Fibroblast of the aortic adventitia (primary cell): ENCODE data around the gene CR1. TPM values are rescaled to one million over a fixed set of nuclear protein-coding genes. Genes with fewer than 3 reads are reported as not detected.
A peak's percentile ranks its signal among the peaks of the same experiment; 100 is the strongest.
"Not testable (repeated sequence)": the region's sequence is repeated elsewhere in the genome, so short reads cannot be mapped to it uniquely, and the experiment has no call there.

Experiments
- DNase-seq: peaks from one replicate; pipeline ENCODE4 v3.0.0-alpha.2; 2010; ENCODE audit warnings: low read depth
- H3K4me3 ChIP-seq: 2 replicates; pipeline ENCODE4 v1.5.1; 2011; ENCODE audit warnings: low read depth, mild to moderate bottlenecking, control low read depth, low read length, moderate library complexity
- total RNA-seq: library from RNA; depleted of rRNA; stranded (reverse); fragments of >200 nt; gene quantifications from 2 replicates; pipeline ENCODE4 v1.2.3, GENCODE V29; 2012; ENCODE audit warnings: low replicate concordance
- TF ChIP-seq, protein P1 (sequence below): IDR thresholded peaks from 2 replicates; pipeline ENCODE4 v1.5.1; 2011; ENCODE audit warnings: mild to moderate bottlenecking, low read length, control low read depth, inconsistent platforms; ENCODE audit not compliant: insufficient read depth

The CR1 gene
- total RNA-seq, 1 donor = not detected

GRCh38 chr1:207578796-207579435, 83.0 kb downstream of the CR1 start:
- no peak overlapping the region for H3K4me3 ChIP-seq
- TF ChIP-seq, protein P1, sequence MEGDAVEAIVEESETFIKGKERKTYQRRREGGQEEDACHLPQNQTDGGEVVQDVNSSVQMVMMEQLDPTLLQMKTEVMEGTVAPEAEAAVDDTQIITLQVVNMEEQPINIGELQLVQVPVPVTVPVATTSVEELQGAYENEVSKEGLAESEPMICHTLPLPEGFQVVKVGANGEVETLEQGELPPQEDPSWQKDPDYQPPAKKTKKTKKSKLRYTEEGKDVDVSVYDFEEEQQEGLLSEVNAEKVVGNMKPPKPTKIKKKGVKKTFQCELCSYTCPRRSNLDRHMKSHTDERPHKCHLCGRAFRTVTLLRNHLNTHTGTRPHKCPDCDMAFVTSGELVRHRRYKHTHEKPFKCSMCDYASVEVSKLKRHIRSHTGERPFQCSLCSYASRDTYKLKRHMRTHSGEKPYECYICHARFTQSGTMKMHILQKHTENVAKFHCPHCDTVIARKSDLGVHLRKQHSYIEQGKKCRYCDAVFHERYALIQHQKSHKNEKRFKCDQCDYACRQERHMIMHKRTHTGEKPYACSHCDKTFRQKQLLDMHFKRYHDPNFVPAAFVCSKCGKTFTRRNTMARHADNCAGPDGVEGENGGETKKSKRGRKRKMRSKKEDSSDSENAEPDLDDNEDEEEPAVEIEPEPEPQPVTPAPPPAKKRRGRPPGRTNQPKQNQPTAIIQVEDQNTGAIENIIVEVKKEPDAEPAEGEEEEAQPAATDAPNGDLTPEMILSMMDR = no peak
- DNase-seq = no peak

GRCh38 chr1:207579436-207579799, 83.5 kb downstream of the CR1 start:
- TF ChIP-seq, protein P1 = peak; percentile 64
- peak; percentile 64 for DNase-seq
- H3K4me3 ChIP-seq = no peak overlapping the region

GRCh38 chr1:207581496-207582153, 85.7 kb downstream of the CR1 start:
- H3K4me3 ChIP-seq = no peak overlapping the region
- TF ChIP-seq, protein P1 = no peak
- DNase-seq = no peak

GRCh38 chr1:207589506-207589905, 93.5 kb downstream of the CR1 start:
- not testable (repeated sequence) for H3K4me3 ChIP-seq

DNA sequence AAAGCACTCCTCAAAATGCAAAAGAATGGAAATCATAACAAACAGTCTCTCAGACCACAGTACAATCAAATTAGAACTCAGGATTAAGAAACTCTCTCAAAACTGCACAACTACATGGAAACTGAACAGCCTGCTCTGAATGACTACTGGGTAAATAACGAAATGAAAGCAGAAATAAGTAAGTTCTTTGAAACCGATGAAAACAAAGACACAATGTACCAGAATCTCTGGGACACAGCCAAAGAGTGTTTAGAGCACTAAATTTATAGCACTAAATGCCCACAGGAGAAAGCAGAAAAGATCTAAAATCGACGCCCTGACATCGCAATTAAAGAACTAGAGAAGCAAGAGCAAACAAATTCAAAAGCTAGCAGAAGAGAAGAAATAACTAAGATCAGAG, 95.2 kb downstream of the CR1 start:
- H3K4me3 ChIP-seq, DNase-seq: not testable (repeated sequence)

More at GRCh38 chr1:207589506-207589905, 93.5 kb downstream of the CR1 start:
- not testable (repeated sequence) for DNase-seq

DNA sequence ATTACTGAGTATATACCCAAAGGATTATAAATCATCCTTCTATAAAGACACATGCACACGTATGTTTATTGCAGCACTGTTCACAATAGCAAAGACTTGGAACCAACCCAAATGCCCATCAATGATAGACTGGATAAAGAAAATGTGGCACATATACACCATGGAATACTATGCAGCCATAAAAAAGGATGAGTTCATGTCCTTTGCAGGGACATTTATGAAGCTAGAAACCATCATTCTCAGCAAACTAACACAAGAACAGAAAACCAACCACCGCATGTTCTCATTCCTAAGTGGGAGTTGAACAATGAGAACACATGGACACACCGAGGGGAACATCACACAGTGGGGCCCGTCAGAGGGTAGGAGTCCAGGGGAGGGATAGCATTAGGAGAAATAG, 98.1 kb downstream of the CR1 start:
- DNase-seq, H3K4me3 ChIP-seq: not testable (repeated sequence)

- H3K4me3 ChIP-seq = no peak overlapping the region
- TF ChIP-seq, protein P1 = no peak
- peak; percentile 12 for DNase-seq
Measured at GRCh38 chr1:207603777-207604176, 107.8 kb downstream of the CR1 start.

GRCh38 chr1:207605444-207606361, 109.7 kb downstream of the CR1 start:
- TF ChIP-seq, protein P1 = no peak
- no peak for DNase-seq
- no peak overlapping the region for H3K4me3 ChIP-seq
